ENCODE data around the gene TMEM219. TPM values are rescaled to one million over a fixed set of nuclear protein-coding genes. Genes with fewer than 3 reads are reported as not detected.

The TMEM219 gene
- total and polyA plus RNA-seq, 4 donors = 25.5 to 75.9 (median 46.9) TPM

GRCh38 chr16:29972500-29972899 lies 10.6 kb downstream of the TMEM219 start:
- peaks cover 6 to 19% (median 14%) of the 10 kb centered on the region in 4 donors for H3K36me3 ChIP-seq (ENCODE audit: control insufficient read depth in 4 of 4, insufficient read depth in 3 of 4, low read depth in 1 of 4, low read length in 3 of 4)

GRCh38 chr16:29972992-29973383 lies 11.1 kb downstream of the TMEM219 start:
- peak overlapping the region in 1 of 2 donors; percentile 69 for H3K27ac ChIP-seq (ENCODE audit: low read depth in 1 of 2, low read length in 2 of 2)
- no peaks in the 10 kb centered on the region for H3K9me3 ChIP-seq (ENCODE audit: control insufficient read depth in 4 of 4, low read length in 3 of 4)
- no peak for DNase-seq (ENCODE audit: low spot score)
- no peaks in the 10 kb centered on the region for H3K27me3 ChIP-seq (ENCODE audit: control insufficient read depth in 4 of 4, insufficient read depth in 4 of 4, low read length in 3 of 4)
- peaks cover 3 to 30% (median 24%) of the 10 kb centered on the region in 4 donors for H3K4me1 ChIP-seq (ENCODE audit: control insufficient read depth in 4 of 4, insufficient read depth in 4 of 4, low read length in 3 of 4)
- peaks cover 6 to 17% (median 13%) of the 10 kb centered on the region in 4 donors for H3K36me3 ChIP-seq (ENCODE audit: control insufficient read depth in 4 of 4, insufficient read depth in 3 of 4, low read depth in 1 of 4, low read length in 3 of 4)
- no peak for TF ChIP-seq ATF3 (IDR thresholded peaks at IDR 0.05)
- TF ChIP-seq RXRA (IDR thresholded peaks at IDR 0.05) = no peak
- no peak for TF ChIP-seq ZBTB33 (IDR thresholded peaks at IDR 0.05)
- TF ChIP-seq GABPA (IDR thresholded peaks at IDR 0.05 in 1 of 2, conservative IDR thresholded peaks at IDR 0.05 in 1 of 2) = no peak
- TF ChIP-seq JUND (IDR thresholded peaks at IDR 0.05) = no peak
- TF ChIP-seq REST (IDR thresholded peaks at IDR 0.05) = no peak
- peak overlapping the region in 1 of 3 donors; percentile 2 for H3K4me3 ChIP-seq (ENCODE audit: low read depth in 1 of 3, low read length in 3 of 3)
- no peak overlapping the region for H3K9ac ChIP-seq (ENCODE audit: low read depth in 1 of 2, low read length in 2 of 2)
- WGBS = 67% methylated on average over 6 of the region's 6 CpGs

More at GRCh38 chr16:29972500-29972899, 10.6 kb downstream of the TMEM219 start:
- Histone ChIP-seq H3K27ac (ENCODE audit: low read depth in 1 of 2, low read length in 2 of 2) (no peak overlapping the region), H3K9ac (ENCODE audit: low read depth in 1 of 2, low read length in 2 of 2) (no peak overlapping the region), H3K9me3 (ENCODE audit: control insufficient read depth in 4 of 4, low read length in 3 of 4) (no peaks in the 10 kb centered on the region), H3K4me3 (ENCODE audit: low read depth in 1 of 3, low read length in 3 of 3) (no peak overlapping the region), H3K27me3 (ENCODE audit: control insufficient read depth in 4 of 4, insufficient read depth in 4 of 4, low read length in 3 of 4) (no peaks in the 10 kb centered on the region), H3K4me1 (ENCODE audit: control insufficient read depth in 4 of 4, insufficient read depth in 4 of 4, low read length in 3 of 4) (peaks cover 3 to 30% (median 24%) of the 10 kb centered on the region in 4 donors)
- WGBS = 95% methylated on average over 1 of the region's 1 CpG
- no peak for TF ChIP-seq FOXA1 (IDR thresholded peaks at IDR 0.05)
- no peak for TF ChIP-seq TAF1 (conservative IDR thresholded peaks at IDR 0.05)
- TF ChIP-seq YY1 (IDR thresholded peaks at IDR 0.05) = no peak
- TF ChIP-seq REST (IDR thresholded peaks at IDR 0.05) = no peak
- no peak for TF ChIP-seq FOXA2 (IDR thresholded peaks at IDR 0.05)
- TF ChIP-seq CTCF (IDR thresholded peaks at IDR 0.05; ENCODE audit: low read depth, low read length, missing input control) = no peak
- TF ChIP-seq JUND (IDR thresholded peaks at IDR 0.05) = no peak
- no peak for TF ChIP-seq GABPA (IDR thresholded peaks at IDR 0.05 in 1 of 2, conservative IDR thresholded peaks at IDR 0.05 in 1 of 2)
- no peak for TF ChIP-seq RAD21 (IDR thresholded peaks at IDR 0.05)
- no peak for DNase-seq (ENCODE audit: low spot score)
